KMS-11 (cell line): ENCODE data around the gene C1QB.

Experiments
- H2AFZ ChIP-seq: fragments of 200-600 bp; sonication (generic); 2 replicates; pipeline ENCODE4 v1.6.1; 2016; ENCODE audit warnings: antibody characterized with exemption, mixed run types, low read depth
- H3K27ac ChIP-seq: fragments of 200-600 bp; sonication (generic); 2 replicates; pipeline ENCODE4 v1.6.1; 2016; ENCODE audit warnings: mild to moderate bottlenecking, mixed run types
- H3K27me3 ChIP-seq: fragments of 200-600 bp; sonication (generic); 2 replicates; pipeline ENCODE4 v1.6.1; 2017; ENCODE audit warnings: mild to moderate bottlenecking, low read depth, mixed run types, moderate library complexity; ENCODE audit not compliant: insufficient read depth
- H3K36me3 ChIP-seq: fragments of 200-600 bp; sonication (generic); 2 replicates; pipeline ENCODE4 v1.6.1; 2017; ENCODE audit warnings: mild to moderate bottlenecking, mixed run types; ENCODE audit not compliant: insufficient read depth
- H3K4me1 ChIP-seq: fragments of 200-600 bp; sonication (generic); 2 replicates; pipeline ENCODE4 v1.6.1; 2016; ENCODE audit warnings: mild to moderate bottlenecking, low read depth, mixed run types; ENCODE audit not compliant: poor library complexity, severe bottlenecking
- H3K4me2 ChIP-seq: fragments of 200-600 bp; sonication (generic); 2 replicates; pipeline ENCODE4 v1.7.0; 2016; ENCODE audit warnings: mild to moderate bottlenecking, mixed run types
- H3K4me3 ChIP-seq: fragments of 200-600 bp; sonication (generic); IDR thresholded peaks from 2 replicates; pipeline ENCODE4 v1.6.1; 2017; ENCODE audit warnings: low read depth, low read length, mixed read lengths; ENCODE audit not compliant: insufficient read depth
- H3K79me2 ChIP-seq: fragments of 200-600 bp; sonication (generic); 2 replicates; pipeline ENCODE4 v1.6.1; 2016; ENCODE audit warnings: low read depth, mixed run types; ENCODE audit not compliant: insufficient read depth
- H3K9ac ChIP-seq: fragments of 200-600 bp; sonication (generic); 2 replicates; pipeline ENCODE4 v1.6.1; 2016; ENCODE audit warnings: mild to moderate bottlenecking, mixed run types
- H4K20me1 ChIP-seq: fragments of 200-600 bp; sonication (generic); 2 replicates; pipeline ENCODE4 v1.6.1; 2016; ENCODE audit warnings: mild to moderate bottlenecking, mixed run types; ENCODE audit not compliant: insufficient read depth
- CTCF ChIP-seq: fragments of 200-600 bp; sonication (generic); conservative IDR thresholded peaks from 2 replicates; pipeline ENCODE4 v1.6.1; 2017; ENCODE audit warnings: low read depth, mild to moderate bottlenecking, antibody characterized with exemption, low read length, moderate library complexity, mixed read lengths

C1QB gene

GRCh38 chr1:22626237-22627157, 26.5 kb upstream of the C1QB start:
- H3K79me2 ChIP-seq = no peaks in the 10 kb centered on the region
- H3K27ac ChIP-seq = no peak overlapping the region
- no peak overlapping the region for H3K9ac ChIP-seq
- H2AFZ ChIP-seq = no peak overlapping the region
- no peak for TF ChIP-seq CTCF
- H3K4me1 ChIP-seq = no peaks in the 10 kb centered on the region
- H3K27me3 ChIP-seq = peaks cover 84% of the 10 kb centered on the region
- H4K20me1 ChIP-seq = no peaks in the 10 kb centered on the region
- H3K4me2 ChIP-seq = no peak overlapping the region
- H3K4me3 ChIP-seq = no peak overlapping the region
- no peaks in the 10 kb centered on the region for H3K36me3 ChIP-seq

GRCh38 chr1:22627331-22627730, 25.7 kb upstream of the C1QB start:
- Histone ChIP-seq H3K27ac (no peak overlapping the region), H3K36me3 (no peaks in the 10 kb centered on the region), H3K4me2 (no peak overlapping the region), H3K27me3 (peaks cover 85% of the 10 kb centered on the region), H4K20me1 (no peaks in the 10 kb centered on the region), H3K4me1 (no peaks in the 10 kb centered on the region), H3K9ac (no peak overlapping the region), H3K79me2 (no peaks in the 10 kb centered on the region), H2AFZ (no peak overlapping the region), H3K4me3 (no peak overlapping the region)
- TF ChIP-seq CTCF = no peak

- Histone ChIP-seq H3K79me2 (no peaks in the 10 kb centered on the region), H3K9ac (no peak overlapping the region), H4K20me1 (no peaks in the 10 kb centered on the region), H3K36me3 (no peaks in the 10 kb centered on the region), H3K27ac (no peak overlapping the region), H3K4me2 (no peak overlapping the region), H3K27me3 (peaks cover 83% of the 10 kb centered on the region), H3K4me3 (no peak overlapping the region), H2AFZ (no peak overlapping the region), H3K4me1 (no peaks in the 10 kb centered on the region)
- no peak for TF ChIP-seq CTCF
Observed at GRCh38 chr1:22628698-22629444, 24.2 kb upstream of the C1QB start.

- no peaks in the 10 kb centered on the region for H3K4me1 ChIP-seq
- H3K4me2 ChIP-seq = no peak overlapping the region
- H2AFZ ChIP-seq = no peak overlapping the region
- TF ChIP-seq CTCF = no peak
- H3K27ac ChIP-seq = no peak overlapping the region
- H3K4me3 ChIP-seq = no peak overlapping the region
- no peaks in the 10 kb centered on the region for H3K36me3 ChIP-seq
- peaks cover 73% of the 10 kb centered on the region for H3K27me3 ChIP-seq
- no peaks in the 10 kb centered on the region for H4K20me1 ChIP-seq
- H3K9ac ChIP-seq = no peak overlapping the region
- H3K79me2 ChIP-seq = no peaks in the 10 kb centered on the region
Observed at GRCh38 chr1:22629886-22630285, 23.1 kb upstream of the C1QB start.
